Vagina (tissue), 2 donors: ENCODE measurements around the gene EHMT2. TPM values are rescaled to one million over a fixed set of nuclear protein-coding genes. Genes with fewer than 3 reads are reported as not detected.

ENCODE experiments used
- DNase-seq, 2 donors: peaks; one replicate each; pipeline ENCODE4 v3.0.0-alpha.2; 2017; ENCODE audit errors: extremely low spot score in 2 of 2
- H3K27ac ChIP-seq: fragments of 200-600 bp; sonication (generic); one replicate; pipeline ENCODE4 v1.5.1; 2019
- H3K27me3 ChIP-seq: fragments of 200-600 bp; sonication (generic); one replicate; pipeline ENCODE4 v1.5.1; 2019
- H3K36me3 ChIP-seq, 2 donors: fragments of 200-600 bp; sonication (generic); one replicate each; pipeline ENCODE4 v1.5.1; 2017 to 2019
- H3K4me1 ChIP-seq: fragments of 200-600 bp; sonication (generic); one replicate; pipeline ENCODE4 v1.5.1; 2019
- H3K4me3 ChIP-seq, 2 donors: fragments of 200-600 bp; sonication (generic); 1 replicate in 1 of 2; 2 replicates in 1 of 2; pipeline ENCODE4 v1.5.1; 2016 to 2019
- H3K9me3 ChIP-seq: fragments of 200-600 bp; sonication (generic); one replicate; pipeline ENCODE4 v1.5.1; 2019
- CTCF ChIP-seq, 3 experiments: fragments of 450-650 bp in 2 of 3; fragments of 200-600 bp in 1 of 3; sonication (generic) in 1 of 3; IDR thresholded peaks; one replicate each; pipeline ENCODE4 v1.5.1; 2017 to 2019; ENCODE audit warnings: antibody characterized with exemption in 3 of 3, mild to moderate bottlenecking in 2 of 3, moderate library complexity in 2 of 3
- POLR2A ChIP-seq, 2 donors: fragments of 450-650 bp; IDR thresholded peaks; one replicate each; pipeline ENCODE4 v1.6.1; 2017; ENCODE audit warnings: antibody characterized with exemption in 2 of 2, mild to moderate bottlenecking in 2 of 2, moderate library complexity in 2 of 2
- POLR2AphosphoS5 ChIP-seq, 2 donors: sonication (generic); formaldehyde crosslinking; IDR thresholded peaks; one replicate each; pipeline ENCODE4 v1.9.0; 2017; ENCODE audit warnings: antibody characterized with exemption in 2 of 2, mild to moderate bottlenecking in 2 of 2, low read depth in 1 of 2; ENCODE audit not compliant: insufficient read depth in 1 of 2
- intact Hi-C: fragments of 100-400 bp; cut with DNase I; formaldehyde crosslinking; loops from one replicate; pipeline ENCODE4 v1.15.1; 2023
- total RNA-seq: library from RNA; depleted of rRNA; stranded (reverse); fragments of >200 nt; gene quantifications from one replicate; pipeline ENCODE4 v1.2.3, GENCODE V29; 2016

EHMT2 gene
- total RNA-seq, 1 donor from 2014 or later, result 45.2 TPM

- H3K9me3 ChIP-seq, result no peaks in the 10 kb centered on the region
- DNase-seq, result peak in 1 of 2 donors; percentile 89
- H3K4me3 ChIP-seq, result no peak overlapping the region
- peaks cover 0 to 91% of the 10 kb centered on the region in 2 donors for H3K36me3 ChIP-seq
- intact Hi-C loops, result no loop called here
- no peak overlapping the region for H3K27ac ChIP-seq
- no peaks in the 10 kb centered on the region for H3K4me1 ChIP-seq
- no peaks in the 10 kb centered on the region for H3K27me3 ChIP-seq
- TF ChIP-seq POLR2AphosphoS5 (IDR thresholded peaks at IDR 0.05; ENCODE audit: insufficient read depth in 1 of 2, low read depth in 1 of 2), result no peak
- TF ChIP-seq CTCF (IDR thresholded peaks at IDR 0.05), result peak in 1 of 3 experiments; percentile 16
- no peak for TF ChIP-seq POLR2A (IDR thresholded peaks at IDR 0.05)
These were observed 8.9 kb downstream of the EHMT2 start for GRCh38 chr6:31888276-31889258.

GRCh38 chr6:31887173-31888007, 10.1 kb downstream of the EHMT2 start:
- Histone ChIP-seq H3K36me3 (peaks cover 0 to 93% of the 10 kb centered on the region in 2 donors), H3K4me3 (no peak overlapping the region), H3K27me3 (no peaks in the 10 kb centered on the region), H3K9me3 (no peaks in the 10 kb centered on the region), H3K4me1 (no peaks in the 10 kb centered on the region), H3K27ac (no peak overlapping the region)
- DNase-seq, result peak in 1 of 2 donors; percentile 87
- no peak for TF ChIP-seq POLR2A (IDR thresholded peaks at IDR 0.05)
- TF ChIP-seq CTCF (IDR thresholded peaks at IDR 0.05), result no peak
- no peak for TF ChIP-seq POLR2AphosphoS5 (IDR thresholded peaks at IDR 0.05; ENCODE audit: insufficient read depth in 1 of 2, low read depth in 1 of 2)
- intact Hi-C loops, result no loop called here

- intact Hi-C loops, result no loop called here
These were observed 10.9 kb downstream of the EHMT2 start for GRCh38 chr6:31886541-31886991.

GRCh38 chr6:31884528-31885035, 12.9 kb downstream of the EHMT2 start:
- Histone ChIP-seq H3K27ac (no peak overlapping the region), H3K36me3 (peaks cover 0 to 98% of the 10 kb centered on the region in 2 donors), H3K4me3 (no peak overlapping the region), H3K27me3 (no peaks in the 10 kb centered on the region), H3K4me1 (no peaks in the 10 kb centered on the region), H3K9me3 (no peaks in the 10 kb centered on the region)
- intact Hi-C loops, result no loop called here
- peak in 1 of 2 donors; percentile 90 for DNase-seq
- TF ChIP-seq CTCF (IDR thresholded peaks at IDR 0.05), result no peak
- TF ChIP-seq POLR2AphosphoS5 (IDR thresholded peaks at IDR 0.05; ENCODE audit: insufficient read depth in 1 of 2, low read depth in 1 of 2), result no peak
- no peak for TF ChIP-seq POLR2A (IDR thresholded peaks at IDR 0.05)

More at GRCh38 chr6:31886541-31886991, 10.9 kb downstream of the EHMT2 start:
- no peak for TF ChIP-seq POLR2A (IDR thresholded peaks at IDR 0.05)
- no peak for TF ChIP-seq POLR2AphosphoS5 (IDR thresholded peaks at IDR 0.05; ENCODE audit: insufficient read depth in 1 of 2, low read depth in 1 of 2)
- no peak for TF ChIP-seq CTCF (IDR thresholded peaks at IDR 0.05)
- H3K9me3 ChIP-seq, result no peaks in the 10 kb centered on the region
- no peak for DNase-seq
- H3K4me3 ChIP-seq, result no peak overlapping the region
- peaks cover 0 to 94% of the 10 kb centered on the region in 2 donors for H3K36me3 ChIP-seq
- H3K27me3 ChIP-seq, result no peaks in the 10 kb centered on the region
- no peak overlapping the region for H3K27ac ChIP-seq
- H3K4me1 ChIP-seq, result no peaks in the 10 kb centered on the region
